ENCODE data around the gene C19orf85.

The C19orf85 gene

GRCh38 chr19:55474269-55475265 is 10.0 kb upstream of the C19orf85 start:
- no peak for DNase-seq

DNA sequence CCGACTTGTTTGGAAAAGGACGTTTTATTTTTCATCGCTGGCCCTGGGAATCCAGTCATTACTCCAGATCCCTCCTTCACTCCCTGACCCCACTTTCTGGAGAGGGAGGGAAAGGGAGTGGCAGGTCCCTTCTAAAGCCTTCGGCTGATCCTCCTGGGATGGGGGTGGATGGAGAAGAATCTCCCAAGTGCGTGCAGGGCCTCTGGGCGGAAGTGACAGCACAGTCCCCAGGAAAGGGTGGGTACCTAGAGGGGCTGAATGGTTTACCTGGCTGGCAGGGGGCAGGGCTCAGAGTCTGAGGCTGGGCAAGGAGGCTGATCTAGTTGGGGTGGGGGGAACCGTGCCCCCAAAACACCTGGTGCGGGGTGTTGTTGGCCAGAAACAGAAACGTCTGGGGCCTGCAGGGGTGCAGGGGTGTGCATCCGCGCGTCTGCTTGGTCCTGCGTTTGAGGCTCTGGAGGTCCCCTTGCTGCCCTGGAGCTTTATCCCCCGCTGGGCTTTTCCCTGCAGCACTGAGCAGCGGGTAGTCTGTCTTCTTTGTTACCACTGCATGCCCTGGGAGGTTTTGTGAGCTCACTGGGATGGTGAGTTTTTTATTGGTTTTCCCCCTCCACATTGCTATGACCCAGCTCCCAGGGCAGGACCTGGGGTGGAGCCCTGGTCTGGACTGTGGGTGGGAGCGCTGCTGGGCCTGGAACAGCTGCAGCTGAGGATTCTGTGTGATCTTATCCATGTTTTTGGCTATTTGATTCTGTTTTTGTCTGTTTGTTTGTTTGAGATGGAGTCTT is 8.9 kb upstream of the C19orf85 start:
- no peak for DNase-seq

GRCh38 chr19:55472463-55472862 is 7.9 kb upstream of the C19orf85 start:
- DNase-seq, result no peak

DNA sequence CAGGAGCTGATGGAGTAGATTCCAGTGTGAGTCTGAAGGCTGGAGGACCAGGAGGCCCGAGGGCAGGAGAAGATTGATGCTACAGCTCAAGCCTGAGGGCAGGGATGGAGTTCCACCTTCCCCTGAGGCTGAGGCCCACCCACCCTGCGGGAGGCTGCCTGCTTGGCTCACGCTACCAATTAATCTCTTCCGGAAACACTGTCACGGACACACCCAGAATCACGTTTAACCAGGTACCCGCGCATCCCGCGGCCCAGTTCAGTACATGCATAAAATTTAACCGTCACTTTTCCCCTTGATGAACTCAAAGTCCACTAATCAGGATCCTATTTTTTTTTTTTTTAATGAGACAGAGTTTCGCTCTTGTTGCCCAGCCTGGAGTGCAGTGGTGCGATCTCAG is 6.7 kb upstream of the C19orf85 start:
- no peak for DNase-seq

DNA sequence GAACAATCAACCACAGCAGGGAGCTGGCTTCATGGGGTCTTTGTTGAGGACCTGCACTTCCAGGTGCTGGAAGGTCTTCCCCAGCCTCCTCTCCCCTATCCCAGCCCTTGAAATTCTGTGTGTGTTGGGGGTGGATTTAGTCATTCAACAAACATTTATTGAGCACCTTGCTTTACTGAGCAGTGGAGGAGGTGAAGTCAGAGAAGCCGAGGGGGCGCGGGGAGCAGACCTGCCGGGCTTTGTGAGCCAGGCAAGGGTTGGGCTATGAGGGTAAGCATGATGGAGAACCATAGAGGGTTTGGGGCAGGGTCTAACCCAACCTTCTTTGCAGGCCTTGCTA is 3.5 kb upstream of the C19orf85 start:
- no peak for DNase-seq

DNA sequence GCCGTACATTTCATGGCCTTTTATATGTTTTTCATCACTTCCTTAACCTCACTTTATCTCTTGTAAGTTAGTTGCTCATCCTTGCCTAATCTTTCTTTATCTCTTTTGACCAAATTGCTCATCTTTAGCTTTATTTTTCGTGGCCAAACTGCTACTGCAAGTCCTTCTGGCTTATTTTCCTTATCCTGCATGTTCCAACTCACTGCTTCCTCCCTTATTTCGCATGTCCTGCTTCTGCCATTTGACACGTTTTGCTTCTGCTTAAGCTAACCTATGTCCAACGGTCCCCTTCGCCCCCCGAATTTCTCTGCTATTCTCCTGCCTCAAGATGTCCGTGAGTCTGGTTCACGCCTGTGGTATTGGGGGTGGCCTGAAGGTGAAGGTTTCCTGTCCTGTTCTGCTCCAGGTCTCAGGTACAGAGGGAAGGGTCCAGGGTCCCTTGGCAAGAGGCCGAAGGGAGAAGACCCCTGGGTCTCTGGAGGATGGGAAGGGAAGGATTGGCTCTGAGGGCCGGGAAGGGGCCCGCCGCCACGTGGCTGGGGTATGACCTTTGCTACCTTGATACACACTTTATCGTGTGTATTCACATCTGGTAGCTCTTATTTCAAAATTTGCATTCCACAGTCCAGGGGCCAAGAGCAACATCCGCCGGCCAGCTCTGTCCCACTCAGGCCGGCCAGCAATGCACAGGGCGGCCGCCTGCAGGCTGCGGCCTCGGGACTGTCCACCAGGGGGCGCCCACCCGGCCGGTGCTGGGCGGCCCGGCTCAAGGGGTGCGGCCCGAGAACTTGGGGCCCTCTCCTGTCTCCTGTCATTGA is 2.9 kb upstream of the C19orf85 start:
- DNase-seq, result peak; percentile 36

DNA sequence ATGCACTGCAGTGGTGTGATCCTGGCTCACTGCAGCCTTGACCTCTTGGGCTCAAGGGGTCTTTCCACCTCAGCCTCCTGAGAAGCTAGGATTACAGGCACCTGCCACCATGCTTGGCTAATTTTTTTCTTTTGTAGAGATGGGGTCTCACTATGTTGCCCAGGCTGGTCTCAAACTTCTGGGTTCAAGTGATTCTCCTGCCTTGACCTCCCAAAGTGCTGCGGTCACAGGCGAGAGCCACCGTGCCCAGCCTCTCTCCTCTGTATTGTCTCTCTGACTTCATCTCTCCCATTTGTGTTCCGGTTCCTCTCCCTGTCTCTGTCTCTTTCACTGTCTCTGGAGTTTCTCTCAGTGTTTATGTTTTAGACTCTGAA is 1.7 kb upstream of the C19orf85 start:
- DNase-seq, result no peak

GRCh38 chr19:55465460-55466240 is 1.1 kb upstream of the C19orf85 start:
- DNase-seq, result no peak

- DNase-seq, result no peak
These were observed 401 bp downstream of the C19orf85 start for GRCh38 chr19:55464039-55464661.

- DNase-seq, result no peak
These were observed 944 bp downstream of the C19orf85 start for GRCh38 chr19:55463583-55464031.

GRCh38 chr19:55462722-55463121 is 1.8 kb downstream of the C19orf85 start:
- DNase-seq, result no peak

- no peak for DNase-seq
These were observed 2.5 kb downstream of the C19orf85 start for GRCh38 chr19:55461974-55462626.

GRCh38 chr19:55461259-55461973 is 3.1 kb downstream of the C19orf85 start, which contains the start of gene ISOC2:
Gene ISOC2 (minus strand): TSS chr19:55461642. CDS start chr19:55456486, 5,156 bp downstream.
- peak; percentile 100 for DNase-seq

- DNase-seq, result peak; percentile 32
These were observed 3.8 kb downstream of the C19orf85 start for GRCh38 chr19:55460670-55461258.

DNA sequence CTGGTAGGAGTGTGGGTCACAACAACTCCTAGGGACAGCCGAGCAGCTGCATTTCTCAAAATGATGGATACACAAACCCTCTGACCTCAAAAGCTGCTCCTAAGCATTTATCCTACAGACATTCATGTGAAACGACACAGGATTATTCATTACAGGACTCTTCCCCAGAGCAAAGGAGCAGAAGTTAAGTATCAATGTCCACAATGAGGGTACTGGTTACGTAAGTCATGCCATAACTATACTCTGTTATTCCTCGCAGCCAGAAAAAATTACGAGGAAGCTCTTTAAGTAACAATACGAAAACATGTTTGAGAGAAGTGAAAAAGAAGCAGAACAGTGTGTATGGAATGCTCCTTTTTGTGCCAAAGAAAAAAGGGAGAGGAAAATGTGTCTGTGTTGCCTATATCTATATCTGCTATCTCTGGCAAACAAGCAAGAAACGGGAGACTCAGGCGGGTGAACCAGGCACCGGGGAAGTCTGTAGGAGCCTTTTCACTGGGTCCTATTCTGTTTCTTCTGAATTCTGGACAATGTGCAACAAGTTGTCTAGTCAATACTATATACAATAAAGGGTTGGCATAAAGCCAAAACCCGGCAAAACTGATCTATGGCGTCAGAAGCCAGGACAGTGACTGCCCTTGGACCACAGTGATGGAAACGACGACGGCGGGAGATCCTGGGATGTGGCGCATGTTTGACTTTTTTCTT is 4.4 kb downstream of the C19orf85 start:
- no peak for DNase-seq

GRCh38 chr19:55459551-55459949 is 5.0 kb downstream of the C19orf85 start:
- DNase-seq, result no peak

DNA sequence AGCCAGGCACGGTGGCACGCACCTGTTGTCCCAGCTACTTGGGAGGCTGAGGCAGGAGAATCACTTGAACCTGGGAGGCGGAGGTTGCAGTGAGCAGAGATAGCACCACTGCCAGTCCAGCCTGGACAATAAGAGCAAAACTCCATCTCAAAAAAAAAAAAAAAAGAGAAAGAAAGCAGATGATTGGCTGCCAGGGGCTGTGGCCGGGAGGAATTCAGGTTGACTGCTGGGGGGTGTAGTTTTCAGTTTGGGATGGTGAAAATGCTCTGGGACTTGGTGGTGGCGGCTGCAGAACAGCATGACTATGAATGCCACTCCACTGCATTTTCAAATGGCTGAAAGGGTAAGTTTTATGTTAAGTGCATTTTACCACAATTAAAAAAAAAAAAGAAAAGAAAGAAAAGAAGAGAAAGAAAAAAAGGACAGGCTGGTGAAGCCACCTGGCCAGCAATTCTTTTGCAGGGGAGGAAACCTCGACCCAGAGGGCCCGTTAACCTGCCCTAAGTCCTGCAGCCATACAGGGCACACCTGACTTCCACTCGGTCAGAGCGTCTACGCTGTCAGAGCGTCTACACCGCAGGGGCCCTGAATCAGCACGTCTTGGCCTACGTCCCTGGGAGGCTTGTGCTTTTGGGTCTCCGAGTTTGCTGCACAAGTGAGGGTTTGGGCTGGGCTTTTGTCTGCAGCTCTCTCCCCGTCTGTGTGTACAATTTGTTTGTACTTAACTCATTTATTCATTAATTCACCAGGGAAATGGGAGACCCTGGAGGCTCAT is 6.7 kb downstream of the C19orf85 start:
- no peak for DNase-seq

DNA sequence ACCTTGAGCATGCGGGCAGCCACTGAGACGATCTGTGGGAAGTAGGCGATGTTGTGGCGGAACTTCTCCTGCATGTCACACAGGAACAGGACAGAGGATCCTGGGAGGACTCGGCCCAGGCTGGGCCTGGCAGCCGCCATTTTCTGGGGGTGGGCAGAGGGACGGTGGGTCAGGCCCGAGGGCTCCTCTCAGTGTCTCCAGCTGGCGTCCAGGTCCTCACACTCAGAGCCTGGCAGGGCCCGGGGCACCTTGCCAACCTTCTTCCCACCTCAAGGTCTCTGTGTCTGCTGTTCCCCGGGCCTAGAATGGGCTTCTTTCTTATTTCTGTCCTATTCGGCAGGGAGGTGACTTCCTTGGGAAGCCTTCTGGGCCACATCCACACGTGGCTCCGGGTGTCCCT is 8.2 kb downstream of the C19orf85 start:
- DNase-seq, result no peak

All from NK-92 treated with Interleukin-12 subunit alpha and Interleukin-12 subunit beta, amount 100 ng/mL, for 24 hours (cell line).